ENCODE results near the gene PDS5A. TPM values are rescaled to one million over a fixed set of nuclear protein-coding genes. Genes with fewer than 3 reads are reported as not detected.

The PDS5A gene
- total and polyA plus RNA-seq, 2 donors (not counting 3 experiments of a cell fraction or from before 2014, with no cell fraction given): 17.5 to 80.8 TPM

GRCh38 chr4:39922399-39922798, 55.3 kb downstream of the PDS5A start:
- H3K36me3 ChIP-seq (ENCODE audit: control insufficient read depth in 2 of 2, extremely low read depth in 1 of 2, insufficient read depth in 2 of 2, low read length in 2 of 2): peaks cover 4 to 16% of the 10 kb centered on the region in 2 experiments
- H3K27me3 ChIP-seq (ENCODE audit: control insufficient read depth in 2 of 2, insufficient read depth in 2 of 2, low read length in 2 of 2): no peaks in the 10 kb centered on the region
- H3K4me3 ChIP-seq (replicated peaks in 1 of 3; ENCODE audit: insufficient read depth in 1 of 3, low read depth in 1 of 3, low read length in 3 of 3): no peak overlapping the region
- H3K79me2 ChIP-seq (ENCODE audit: control insufficient read depth, insufficient read depth, low read length): peaks cover 12% of the 10 kb centered on the region
- no peak overlapping the region for H3K9ac ChIP-seq (replicated peaks; ENCODE audit: extremely low read depth, insufficient read depth, low read length)
- ChIA-PET POLR2A (no interaction called here), CTCF (interaction anchor here (0.6 kb wide), 1 partner anchor 56 kb away, joined by 3 read pairs; no protein-coding TSS in a partner anchor)
- H4K20me1 ChIP-seq (replicated peaks; ENCODE audit: control insufficient read depth, extremely low read depth, insufficient read depth, low read length): peaks cover 3% of the 10 kb centered on the region
- no peak overlapping the region for H3K4me2 ChIP-seq (ENCODE audit: insufficient read depth, low read length)
- H3K27ac ChIP-seq (ENCODE audit: insufficient read depth, low read depth, low read length): no peak overlapping the region
- dilution Hi-C loops (cut with MboI; ENCODE audit: extremely low pct_ligation_motif_present, low sequenced_read_pairs): no loop called here
- no peak overlapping the region for H2AFZ ChIP-seq (ENCODE audit: low read depth, low read length)
- BruUV-seq (replicated peaks): no TSS peak
- DNase-seq (ENCODE audit: low read depth, low spot score) (no peak), FAIRE-seq (no peak)
- H3K9me1 ChIP-seq (replicated peaks; ENCODE audit: control insufficient read depth, extremely low read depth, insufficient read depth, low read length): no peaks in the 10 kb centered on the region
- intact Hi-C loops (cut with micrococcal nuclease): no loop called here
- TF ChIP-seq FOS (IDR thresholded peaks at IDR 0.05; ENCODE audit: borderline replicate concordance, insufficient read depth, low read length): no peak
- TF ChIP-seq MYC (IDR thresholded peaks at IDR 0.05; ENCODE audit: low read depth, low read length): no peak
- TF ChIP-seq JUN (IDR thresholded peaks at IDR 0.05; ENCODE audit: borderline replicate concordance, insufficient read depth, insufficient read length, low read depth): no peak
- TF ChIP-seq CTCF (IDR thresholded peaks at IDR 0.05; ENCODE audit: extremely low read depth in 1 of 2, insufficient read depth in 1 of 2, low read depth in 1 of 2, low read length in 2 of 2): no peak
- TF ChIP-seq MAX (IDR thresholded peaks at IDR 0.05; ENCODE audit: insufficient read depth, insufficient read length): no peak
- TF ChIP-seq POLR2A (IDR thresholded peaks at IDR 0.05; ENCODE audit: low read depth, low read length): no peak
- no peak for TF ChIP-seq POLR2AphosphoS5 (IDR thresholded peaks at IDR 0.05; ENCODE audit: insufficient read depth, low read depth, low read length)
- no peak for TF ChIP-seq GATA2 (IDR thresholded peaks at IDR 0.05; ENCODE audit: insufficient read depth, insufficient read length, low read depth, low read length)
- no peak for TF ChIP-seq EZH2 (IDR thresholded peaks at IDR 0.05; ENCODE audit: borderline replicate concordance, low read depth, low read length, severe bottlenecking)
- H3K4me1 ChIP-seq (ENCODE audit: control insufficient read depth, extremely low read depth, insufficient read depth, low read length): no peaks in the 10 kb centered on the region
- no peaks in the 10 kb centered on the region for H3K9me3 ChIP-seq (replicated peaks; ENCODE audit: control insufficient read depth, insufficient read depth, low read length)
